ENCODE measurements around the gene CALD1.

CALD1 gene

DNA sequence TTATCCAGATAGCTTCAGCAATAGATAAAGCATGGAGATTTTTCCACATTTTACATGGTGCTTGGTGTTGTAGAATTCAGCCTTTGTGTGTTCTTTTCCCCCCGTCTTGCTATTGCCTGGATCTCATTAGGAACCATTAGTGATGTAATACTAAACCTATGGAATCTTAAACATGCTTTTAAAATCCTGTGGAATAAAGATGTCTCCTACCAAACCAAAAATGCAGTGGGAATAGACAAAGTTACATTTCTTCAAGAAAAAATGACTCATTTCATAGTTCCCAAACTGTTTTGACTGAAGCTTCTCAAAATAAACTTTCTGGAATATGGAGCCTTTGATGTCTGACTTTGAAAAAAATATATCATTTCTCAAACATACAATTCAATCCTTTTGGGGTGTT lies 44.0 kb downstream of the CALD1 start:
- H3K36me3 ChIP-seq (ENCODE audit: control insufficient read depth in 1 of 2, insufficient read depth in 2 of 2, low read depth in 1 of 2, low read length in 2 of 2), result peaks cover 7 to 17% of the 10 kb centered on the region in 2 experiments

DNA sequence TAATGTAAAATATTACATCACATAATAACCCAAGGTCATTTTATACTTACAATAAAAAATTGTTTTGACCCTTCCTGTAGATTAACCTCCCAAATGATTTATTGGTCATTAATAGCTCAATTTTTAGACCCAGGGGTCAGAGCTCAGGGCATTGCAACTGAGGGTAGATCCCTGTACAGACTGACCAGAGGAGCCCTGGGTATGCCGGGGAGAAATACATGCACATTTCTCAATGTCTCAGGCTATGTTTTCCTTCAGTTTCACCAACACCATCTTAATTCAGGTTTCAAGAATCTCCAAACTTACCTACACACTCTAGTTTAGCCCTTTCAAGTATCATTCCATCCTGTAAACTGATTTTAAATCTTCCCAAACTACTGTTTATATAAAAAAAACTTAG lies 46.2 kb downstream of the CALD1 start:
- peaks cover 8% of the 10 kb centered on the region for H3K79me1 ChIP-seq (replicated peaks; ENCODE audit: low read length, poor library complexity, severe bottlenecking)
- no peaks in the 10 kb centered on the region for H3K9me3 ChIP-seq (ENCODE audit: control insufficient read depth, low read length)
- H3K9ac ChIP-seq (ENCODE audit: low read length), result peak overlapping the region; percentile 57
- H3K23ac ChIP-seq (ENCODE audit: low read length in 2 of 2), result no peak overlapping the region
- H2BK15ac ChIP-seq (ENCODE audit: low read depth, poor library complexity, severe bottlenecking), result no peak overlapping the region
- no peak overlapping the region for H2BK12ac ChIP-seq (ENCODE audit: low read length in 2 of 2)
- no peak overlapping the region for H3K4me3 ChIP-seq (ENCODE audit: insufficient read depth in 1 of 2, low read depth in 1 of 2, low read length in 2 of 2)
- H3K18ac ChIP-seq (ENCODE audit: low read depth in 1 of 2, low read length in 2 of 2), result no peak overlapping the region
- no peak overlapping the region for H2BK5ac ChIP-seq (ENCODE audit: low read depth, low read length, poor library complexity, severe bottlenecking)
- no peak overlapping the region for H3K14ac ChIP-seq (ENCODE audit: low read length in 2 of 2)
- H3K4me1 ChIP-seq (ENCODE audit: control insufficient read depth, insufficient read depth, low read depth, low read length), result no peaks in the 10 kb centered on the region
- no peak overlapping the region for H2BK120ac ChIP-seq (ENCODE audit: low read depth, low read length)
- H3K4me2 ChIP-seq (ENCODE audit: low read length, poor library complexity, severe bottlenecking), result no peak overlapping the region
- peaks cover 0 to 4% of the 10 kb centered on the region in 2 experiments for H3K36me3 ChIP-seq (ENCODE audit: control insufficient read depth in 1 of 2, insufficient read depth in 2 of 2, low read depth in 1 of 2, low read length in 2 of 2)
- DNase-seq, result no peak
- no peak overlapping the region for H3K4ac ChIP-seq (ENCODE audit: low read depth in 1 of 2, low read length in 2 of 2)
- no peaks in the 10 kb centered on the region for H3K27me3 ChIP-seq (ENCODE audit: control insufficient read depth in 1 of 2, insufficient read depth in 1 of 2, low read length in 2 of 2)
- no peak overlapping the region for H2AK5ac ChIP-seq (ENCODE audit: low read length, severe bottlenecking)
- no peak overlapping the region for H4K91ac ChIP-seq (ENCODE audit: low read length)
- H2AFZ ChIP-seq (ENCODE audit: low read depth, low read length), result no peak overlapping the region
- 67% methylated on average over 1 of the region's 1 CpG for WGBS
- peak overlapping the region; percentile 51 for H3K27ac ChIP-seq (ENCODE audit: low read length, poor library complexity, severe bottlenecking)
- no peak overlapping the region for H4K8ac ChIP-seq (ENCODE audit: low read length)

More for the DNA sequence above, 44.0 kb downstream of the CALD1 start:
- Histone ChIP-seq H3K14ac (ENCODE audit: low read length in 2 of 2) (no peak overlapping the region), H2AK5ac (ENCODE audit: low read length, severe bottlenecking) (no peak overlapping the region), H2BK120ac (ENCODE audit: low read depth, low read length) (no peak overlapping the region), H4K91ac (ENCODE audit: low read length) (no peak overlapping the region), H2BK5ac (ENCODE audit: low read depth, low read length, poor library complexity, severe bottlenecking) (no peak overlapping the region), H3K4me3 (ENCODE audit: insufficient read depth in 1 of 2, low read depth in 1 of 2, low read length in 2 of 2) (no peak overlapping the region), H3K9me3 (ENCODE audit: control insufficient read depth, low read length) (no peaks in the 10 kb centered on the region), H4K8ac (ENCODE audit: low read length) (no peak overlapping the region), H3K23ac (ENCODE audit: low read length in 2 of 2) (no peak overlapping the region), H3K4ac (ENCODE audit: low read depth in 1 of 2, low read length in 2 of 2) (no peak overlapping the region), H2BK15ac (ENCODE audit: low read depth, poor library complexity, severe bottlenecking) (no peak overlapping the region), H3K18ac (ENCODE audit: low read depth in 1 of 2, low read length in 2 of 2) (no peak overlapping the region), H3K4me2 (ENCODE audit: low read length, poor library complexity, severe bottlenecking) (no peak overlapping the region), H2AFZ (ENCODE audit: low read depth, low read length) (no peak overlapping the region), H3K4me1 (ENCODE audit: control insufficient read depth, insufficient read depth, low read depth, low read length) (no peaks in the 10 kb centered on the region), H3K9ac (ENCODE audit: low read length) (no peak overlapping the region), H3K27me3 (ENCODE audit: control insufficient read depth in 1 of 2, insufficient read depth in 1 of 2, low read length in 2 of 2) (no peaks in the 10 kb centered on the region), H2BK12ac (ENCODE audit: low read length in 2 of 2) (no peak overlapping the region), H3K79me1 (replicated peaks; ENCODE audit: low read length, poor library complexity, severe bottlenecking) (peaks cover 17% of the 10 kb centered on the region), H3K27ac (ENCODE audit: low read length, poor library complexity, severe bottlenecking) (peak overlapping the region; percentile 49)
- no CpG with 5 or more reads among the region's 1 CpG for WGBS
- peak; percentile 68 for DNase-seq

GRCh38 chr7:134826105-134826504 lies 46.7 kb downstream of the CALD1 start:
- Histone ChIP-seq H4K91ac (ENCODE audit: low read length) (no peak overlapping the region), H3K9ac (ENCODE audit: low read length) (peak overlapping the region; percentile 57), H3K79me1 (replicated peaks; ENCODE audit: low read length, poor library complexity, severe bottlenecking) (peaks cover 8% of the 10 kb centered on the region), H3K27me3 (ENCODE audit: control insufficient read depth in 1 of 2, insufficient read depth in 1 of 2, low read length in 2 of 2) (no peaks in the 10 kb centered on the region), H3K4me1 (ENCODE audit: control insufficient read depth, insufficient read depth, low read depth, low read length) (no peaks in the 10 kb centered on the region), H3K4me3 (ENCODE audit: insufficient read depth in 1 of 2, low read depth in 1 of 2, low read length in 2 of 2) (no peak overlapping the region), H3K4ac (ENCODE audit: low read depth in 1 of 2, low read length in 2 of 2) (no peak overlapping the region), H3K27ac (ENCODE audit: low read length, poor library complexity, severe bottlenecking) (peak overlapping the region; percentile 42), H2BK120ac (ENCODE audit: low read depth, low read length) (no peak overlapping the region), H2BK15ac (ENCODE audit: low read depth, poor library complexity, severe bottlenecking) (no peak overlapping the region), H4K8ac (ENCODE audit: low read length) (no peak overlapping the region), H3K9me3 (ENCODE audit: control insufficient read depth, low read length) (no peaks in the 10 kb centered on the region), H3K18ac (ENCODE audit: low read depth in 1 of 2, low read length in 2 of 2) (no peak overlapping the region), H3K4me2 (ENCODE audit: low read length, poor library complexity, severe bottlenecking) (no peak overlapping the region), H3K23ac (ENCODE audit: low read length in 2 of 2) (no peak overlapping the region), H3K14ac (ENCODE audit: low read length in 2 of 2) (no peak overlapping the region), H2BK5ac (ENCODE audit: low read depth, low read length, poor library complexity, severe bottlenecking) (no peak overlapping the region), H2AFZ (ENCODE audit: low read depth, low read length) (no peak overlapping the region), H2AK5ac (ENCODE audit: low read length, severe bottlenecking) (no peak overlapping the region), H2BK12ac (ENCODE audit: low read length in 2 of 2) (no peak overlapping the region), H3K36me3 (ENCODE audit: control insufficient read depth in 1 of 2, insufficient read depth in 2 of 2, low read depth in 1 of 2, low read length in 2 of 2) (peaks cover 0 to 4% of the 10 kb centered on the region in 2 experiments)
- 13% methylated on average over 3 of the region's 4 CpGs for WGBS
- DNase-seq, result peak; percentile 88

DNA sequence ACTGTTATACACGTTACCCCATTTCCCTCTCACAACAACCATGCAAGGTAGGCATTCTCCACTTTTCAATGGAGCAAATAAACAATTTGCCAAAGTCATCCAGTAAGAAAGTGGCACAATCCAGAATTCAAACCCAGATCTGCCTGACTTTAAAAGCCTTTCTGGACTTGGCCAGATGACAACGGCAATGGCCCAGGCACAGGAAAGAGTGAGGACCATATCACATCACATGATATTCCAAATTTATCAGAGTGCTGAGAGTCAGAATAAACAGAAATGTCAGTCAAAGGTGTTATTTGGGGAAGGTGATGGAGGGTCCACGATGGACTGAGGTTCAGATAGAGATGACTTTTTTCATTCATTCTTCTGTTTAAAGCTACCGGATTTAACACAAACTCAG lies 48.0 kb downstream of the CALD1 start:
- Histone ChIP-seq H3K4me1 (ENCODE audit: control insufficient read depth, insufficient read depth, low read depth, low read length) (no peaks in the 10 kb centered on the region), H3K4ac (ENCODE audit: low read depth in 1 of 2, low read length in 2 of 2) (no peak overlapping the region), H3K36me3 (ENCODE audit: control insufficient read depth in 1 of 2, insufficient read depth in 2 of 2, low read depth in 1 of 2, low read length in 2 of 2) (peaks cover 3 to 4% of the 10 kb centered on the region in 2 experiments), H3K14ac (ENCODE audit: low read length in 2 of 2) (no peak overlapping the region), H2AFZ (ENCODE audit: low read depth, low read length) (no peak overlapping the region), H3K9me3 (ENCODE audit: control insufficient read depth, low read length) (no peaks in the 10 kb centered on the region), H4K91ac (ENCODE audit: low read length) (no peak overlapping the region), H3K9ac (ENCODE audit: low read length) (peak overlapping the region; percentile 83), H3K4me2 (ENCODE audit: low read length, poor library complexity, severe bottlenecking) (no peak overlapping the region), H3K27ac (ENCODE audit: low read length, poor library complexity, severe bottlenecking) (no peak overlapping the region), H2BK120ac (ENCODE audit: low read depth, low read length) (peak overlapping the region; percentile 5), H2BK5ac (ENCODE audit: low read depth, low read length, poor library complexity, severe bottlenecking) (no peak overlapping the region), H3K18ac (ENCODE audit: low read depth in 1 of 2, low read length in 2 of 2) (peak overlapping the region; percentile 28 to 75), H3K23ac (ENCODE audit: low read length in 2 of 2) (no peak overlapping the region), H4K8ac (ENCODE audit: low read length) (peak overlapping the region; percentile 41), H3K27me3 (ENCODE audit: control insufficient read depth in 1 of 2, insufficient read depth in 1 of 2, low read length in 2 of 2) (no peaks in the 10 kb centered on the region), H2AK5ac (ENCODE audit: low read length, severe bottlenecking) (peak overlapping the region; percentile 54), H3K79me1 (replicated peaks; ENCODE audit: low read length, poor library complexity, severe bottlenecking) (peaks cover 13% of the 10 kb centered on the region), H3K4me3 (ENCODE audit: insufficient read depth in 1 of 2, low read depth in 1 of 2, low read length in 2 of 2) (no peak overlapping the region), H2BK12ac (ENCODE audit: low read length in 2 of 2) (no peak overlapping the region), H2BK15ac (ENCODE audit: low read depth, poor library complexity, severe bottlenecking) (no peak overlapping the region)
- DNase-seq, result no peak
- 98% methylated on average over 3 of the region's 4 CpGs for WGBS
